ENCODE data around the gene RGS9BP.
A peak's percentile ranks its signal among the peaks of the same experiment; 100 is the strongest.

Gene RGS9BP

DNA sequence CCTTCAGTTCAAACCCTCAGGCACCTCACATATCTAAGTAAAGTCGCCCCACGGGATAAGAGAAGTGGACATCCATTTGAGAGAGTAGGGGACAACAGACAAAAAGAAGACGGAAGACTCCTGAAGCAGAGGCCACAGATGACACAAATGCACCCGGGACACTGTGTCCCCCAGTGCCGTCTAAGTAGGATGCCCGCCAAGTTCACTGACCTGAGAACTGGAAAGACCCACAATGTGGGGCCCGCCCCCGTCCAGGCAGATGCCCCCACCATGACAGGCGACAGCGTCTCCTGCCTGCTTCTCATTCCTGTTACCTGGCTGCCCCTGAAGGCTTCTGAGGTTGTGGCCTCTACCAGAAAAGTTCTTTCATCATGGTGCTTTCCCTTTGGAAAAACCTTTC, 17.6 kb upstream of the RGS9BP start:
- Mint-ChIP-seq H3K4me1 (peaks cover 4% of the 10 kb centered on the region), H3K4me3 (no peak overlapping the region), H3K36me3 (no peaks in the 10 kb centered on the region), H3K27ac (no peak overlapping the region), H3K9me3 (no peaks in the 10 kb centered on the region), H3K27me3 (no peaks in the 10 kb centered on the region)

GRCh38 chr19:32658527-32658926, 17.1 kb upstream of the RGS9BP start:
- no peaks in the 10 kb centered on the region for H3K9me3 Mint-ChIP-seq
- no peaks in the 10 kb centered on the region for H3K27me3 Mint-ChIP-seq
- H3K4me3 Mint-ChIP-seq = no peak overlapping the region
- H3K4me1 Mint-ChIP-seq = peaks cover 4% of the 10 kb centered on the region
- H3K27ac Mint-ChIP-seq = no peak overlapping the region
- H3K36me3 Mint-ChIP-seq = no peaks in the 10 kb centered on the region

- Mint-ChIP-seq H3K4me1 (peaks cover 8% of the 10 kb centered on the region), H3K36me3 (peaks cover 2% of the 10 kb centered on the region), H3K27ac (peak overlapping the region; percentile 30), H3K4me3 (no peak overlapping the region), H3K9me3 (no peaks in the 10 kb centered on the region), H3K27me3 (no peaks in the 10 kb centered on the region)
Observed at GRCh38 chr19:32661318-32661717, 14.3 kb upstream of the RGS9BP start.

GRCh38 chr19:32662186-32662585, 13.5 kb upstream of the RGS9BP start:
- H3K4me3 Mint-ChIP-seq = no peak overlapping the region
- peaks cover 2% of the 10 kb centered on the region for H3K36me3 Mint-ChIP-seq
- H3K27ac Mint-ChIP-seq = no peak overlapping the region
- H3K9me3 Mint-ChIP-seq = no peaks in the 10 kb centered on the region
- H3K4me1 Mint-ChIP-seq = peaks cover 8% of the 10 kb centered on the region
- no peaks in the 10 kb centered on the region for H3K27me3 Mint-ChIP-seq

DNA sequence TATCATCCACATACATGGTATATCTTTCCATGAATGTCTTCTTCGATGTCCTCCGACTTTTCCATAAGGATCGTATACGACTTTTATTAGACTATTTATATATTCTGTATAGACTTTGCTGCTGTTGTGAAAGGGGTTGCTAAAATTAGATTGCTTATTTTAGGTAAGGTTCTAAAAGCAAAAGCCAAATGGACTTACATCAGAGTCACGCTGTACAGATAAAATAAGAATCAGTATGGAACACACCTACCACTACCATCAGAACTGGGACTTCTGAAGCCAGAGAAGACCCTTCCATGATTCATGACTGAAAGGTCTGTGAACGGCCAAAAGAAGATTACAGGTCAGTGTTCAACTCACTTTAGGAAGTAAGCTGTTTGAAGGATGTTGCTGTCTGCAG, 9.6 kb upstream of the RGS9BP start:
- H3K27ac Mint-ChIP-seq = no peak overlapping the region
- peaks cover 25% of the 10 kb centered on the region for H3K4me1 Mint-ChIP-seq
- no peak overlapping the region for H3K4me3 Mint-ChIP-seq
- peaks cover 5% of the 10 kb centered on the region for H3K36me3 Mint-ChIP-seq
- H3K27me3 Mint-ChIP-seq = no peaks in the 10 kb centered on the region
- H3K9me3 Mint-ChIP-seq = no peaks in the 10 kb centered on the region

GRCh38 chr19:32669310-32669709, 6.3 kb upstream of the RGS9BP start:
- H3K4me3 Mint-ChIP-seq = no peak overlapping the region
- H3K4me1 Mint-ChIP-seq = peaks cover 44% of the 10 kb centered on the region
- H3K9me3 Mint-ChIP-seq = no peaks in the 10 kb centered on the region
- H3K27me3 Mint-ChIP-seq = no peaks in the 10 kb centered on the region
- peaks cover 5% of the 10 kb centered on the region for H3K36me3 Mint-ChIP-seq
- no peak overlapping the region for H3K27ac Mint-ChIP-seq

- H3K4me1 Mint-ChIP-seq = peaks cover 40% of the 10 kb centered on the region
- H3K4me3 Mint-ChIP-seq = no peak overlapping the region
Observed at GRCh38 chr19:32671883-32672593, 3.6 kb upstream of the RGS9BP start.

GRCh38 chr19:32672841-32673240, 2.8 kb upstream of the RGS9BP start:
- H3K4me3 Mint-ChIP-seq = peak overlapping the region; percentile 33
- H3K4me1 Mint-ChIP-seq = peaks cover 45% of the 10 kb centered on the region
- peaks cover 2% of the 10 kb centered on the region for H3K36me3 Mint-ChIP-seq
- H3K27ac Mint-ChIP-seq = no peak overlapping the region
- peaks cover 8% of the 10 kb centered on the region for H3K27me3 Mint-ChIP-seq
- H3K9me3 Mint-ChIP-seq = no peaks in the 10 kb centered on the region

More at GRCh38 chr19:32671883-32672593, 3.6 kb upstream of the RGS9BP start:
- Mint-ChIP-seq H3K27me3 (peaks cover under 1% of the 10 kb centered on the region), H3K27ac (no peak overlapping the region), H3K9me3 (no peaks in the 10 kb centered on the region), H3K36me3 (peaks cover 2% of the 10 kb centered on the region)

GRCh38 chr19:32673573-32673972, 2.1 kb upstream of the RGS9BP start:
- H3K4me3 Mint-ChIP-seq = peak overlapping the region; percentile 93
- peaks cover 2% of the 10 kb centered on the region for H3K36me3 Mint-ChIP-seq
- no peaks in the 10 kb centered on the region for H3K9me3 Mint-ChIP-seq
- peaks cover 8% of the 10 kb centered on the region for H3K27me3 Mint-ChIP-seq
- peaks cover 44% of the 10 kb centered on the region for H3K4me1 Mint-ChIP-seq
- no peak overlapping the region for H3K27ac Mint-ChIP-seq

DNA sequence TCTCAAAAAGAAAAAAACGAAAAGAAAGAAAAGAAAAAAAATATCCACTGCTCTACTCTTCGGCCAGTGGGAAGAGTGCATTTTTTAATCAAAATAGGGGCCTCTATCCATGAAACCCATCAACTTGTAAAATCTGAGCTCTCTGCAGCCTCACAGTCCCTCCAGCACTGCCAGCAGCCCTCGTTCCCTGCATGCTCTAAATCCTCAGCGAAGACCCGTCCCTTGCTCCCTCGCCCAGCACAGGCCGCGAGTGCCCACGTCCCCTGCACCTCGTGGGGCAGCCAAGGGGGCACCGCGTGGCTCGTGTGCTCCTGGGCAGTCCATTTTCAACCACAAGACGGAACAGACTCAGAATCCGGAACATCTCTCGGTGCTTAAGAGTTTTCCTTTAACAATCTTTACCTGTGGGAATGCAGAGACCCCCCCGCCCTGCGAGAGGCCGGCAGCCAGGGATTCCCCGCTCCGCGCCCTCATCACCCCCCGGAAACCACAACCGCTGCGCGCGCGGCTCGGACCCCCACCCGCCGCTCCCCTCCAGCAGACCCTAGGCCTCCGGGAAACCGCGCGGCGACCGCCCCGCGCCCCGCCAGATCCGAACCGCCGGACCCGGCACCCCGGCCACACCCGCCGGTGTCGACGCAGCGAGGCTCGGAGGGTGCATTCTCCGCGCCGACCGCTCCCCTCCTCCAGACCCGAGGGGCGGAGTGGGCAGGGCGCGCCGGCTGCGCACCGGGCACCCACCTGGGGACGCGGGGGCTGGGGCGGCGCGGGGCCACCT, 1.3 kb upstream of the RGS9BP start:
- Mint-ChIP-seq H3K27me3 (peaks cover 8% of the 10 kb centered on the region), H3K36me3 (peaks cover 2% of the 10 kb centered on the region), H3K4me1 (peaks cover 37% of the 10 kb centered on the region), H3K9me3 (no peaks in the 10 kb centered on the region), H3K4me3 (peak overlapping the region; percentile 93), H3K27ac (peak overlapping the region; percentile 67)

DNA sequence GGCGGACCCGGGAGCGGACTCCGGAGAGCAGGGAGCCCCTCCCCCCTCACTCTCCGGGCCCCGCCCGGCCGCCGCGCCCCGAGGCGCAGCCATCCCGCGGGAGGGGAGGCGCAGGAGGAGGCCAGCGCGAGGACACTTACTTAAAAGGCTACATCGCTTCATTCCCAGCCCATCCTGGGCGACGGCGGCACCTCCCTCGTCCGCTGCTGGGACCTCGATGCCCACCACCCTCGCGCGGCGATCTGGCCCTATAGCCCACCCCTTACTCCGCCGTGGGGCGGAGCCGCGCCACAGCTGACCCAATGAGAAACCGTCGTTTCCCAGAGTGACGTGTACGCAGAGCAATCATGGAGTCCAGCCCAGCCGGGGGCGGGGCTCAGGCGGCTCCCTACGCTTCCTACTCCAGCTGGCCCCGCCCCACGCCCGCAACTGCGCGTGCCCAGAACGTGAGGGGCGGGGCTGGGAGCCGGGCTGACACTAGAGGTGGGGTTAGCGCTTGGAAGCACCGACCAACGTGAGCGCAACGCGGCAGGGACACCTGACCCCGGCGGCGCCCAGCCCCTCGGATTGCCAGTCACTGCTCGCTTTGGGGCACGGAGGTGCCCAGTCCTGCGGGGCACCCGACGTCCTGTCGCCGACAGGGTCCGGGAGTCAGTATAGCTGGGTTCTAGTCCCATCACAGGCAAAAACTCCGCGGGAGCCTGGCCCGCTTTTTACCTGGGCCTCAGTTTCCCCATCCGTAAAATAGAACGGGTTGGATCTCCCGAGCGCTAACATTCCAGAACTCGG, 523 bp upstream of the RGS9BP start, which contains the start of gene ANKRD27:
Gene ANKRD27 (minus strand): TSS at position 250 of the 789 bp plus-strand sequence. CDS start 16,165 bp downstream, outside the sequence.
- Mint-ChIP-seq H3K4me3 (peak within 1 kb of the TSS; percentile 93), H3K9me3 (no peaks in the 10 kb centered on the region), H3K36me3 (no peaks in the 10 kb centered on the region), H3K27ac (peak within 1 kb of the TSS; percentile 81), H3K4me1 (peaks cover 29% of the 10 kb centered on the region), H3K27me3 (peaks cover 8% of the 10 kb centered on the region)

GRCh38 chr19:32676186-32676894, 692 bp downstream of the RGS9BP start:
- no peaks in the 10 kb centered on the region for H3K9me3 Mint-ChIP-seq
- no peaks in the 10 kb centered on the region for H3K36me3 Mint-ChIP-seq
- peak overlapping the region; percentile 93 for H3K4me3 Mint-ChIP-seq
- no peak overlapping the region for H3K27ac Mint-ChIP-seq
- peaks cover 12% of the 10 kb centered on the region for H3K27me3 Mint-ChIP-seq
- peaks cover 26% of the 10 kb centered on the region for H3K4me1 Mint-ChIP-seq

GRCh38 chr19:32676895-32677359, 1.3 kb downstream of the RGS9BP start:
- Mint-ChIP-seq H3K36me3 (no peaks in the 10 kb centered on the region), H3K9me3 (no peaks in the 10 kb centered on the region), H3K27me3 (peaks cover 12% of the 10 kb centered on the region), H3K4me1 (peaks cover 23% of the 10 kb centered on the region), H3K4me3 (peak overlapping the region; percentile 68), H3K27ac (peak overlapping the region; percentile 81)

DNA sequence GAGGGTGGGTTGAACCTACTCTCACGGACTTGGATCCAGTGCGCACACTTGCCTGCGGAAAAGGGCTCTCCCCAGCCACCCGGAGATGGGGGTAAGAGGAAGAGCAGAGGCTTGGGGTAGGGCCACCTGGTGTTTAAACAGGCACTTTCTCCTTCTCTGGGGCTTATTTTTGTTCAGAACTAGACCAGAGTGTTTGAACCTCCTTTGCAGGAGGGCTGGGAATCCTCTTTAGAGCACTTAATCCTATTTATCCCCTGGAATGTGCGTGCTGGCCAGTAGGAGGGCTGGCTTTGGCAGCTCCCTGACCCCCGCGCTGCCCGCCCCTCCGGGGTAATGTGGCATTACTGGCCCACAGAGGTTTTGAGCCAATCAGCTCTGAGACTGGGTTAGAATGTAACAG, 2.0 kb downstream of the RGS9BP start:
- H3K27ac Mint-ChIP-seq = peak overlapping the region; percentile 81
- no peak overlapping the region for H3K4me3 Mint-ChIP-seq
- no peaks in the 10 kb centered on the region for H3K36me3 Mint-ChIP-seq
- peaks cover 12% of the 10 kb centered on the region for H3K27me3 Mint-ChIP-seq
- peaks cover 19% of the 10 kb centered on the region for H3K4me1 Mint-ChIP-seq
- no peaks in the 10 kb centered on the region for H3K9me3 Mint-ChIP-seq

GRCh38 chr19:32680986-32681385, 5.3 kb downstream of the RGS9BP start:
- H3K27me3 Mint-ChIP-seq = peaks cover 12% of the 10 kb centered on the region
- H3K27ac Mint-ChIP-seq = no peak overlapping the region
- H3K9me3 Mint-ChIP-seq = no peaks in the 10 kb centered on the region
- peaks cover 5% of the 10 kb centered on the region for H3K4me1 Mint-ChIP-seq
- no peaks in the 10 kb centered on the region for H3K36me3 Mint-ChIP-seq
- no peak overlapping the region for H3K4me3 Mint-ChIP-seq

Data from activated naive CD4-positive, alpha-beta T cell treated with anti-CD3 and anti-CD28 coated beads, Interleukin-2, amount 50 U/mL, for 24 hours (primary cell).